SHP77 treated with DMSO at 0.1 percent for 48 hours (cell line): ENCODE data around the gene PLEKHJ1.

Experiments used
- DNase-seq: peaks from one replicate; lab custom pipeline; 2025; lab: John Stamatoyannopoulos, UW

Gene PLEKHJ1

GRCh38 chr19:2197270-2197669, 38.9 kb downstream of the PLEKHJ1 start:
- no peak for DNase-seq

GRCh38 chr19:2195914-2196313, 40.2 kb downstream of the PLEKHJ1 start:
- no peak for DNase-seq

DNA sequence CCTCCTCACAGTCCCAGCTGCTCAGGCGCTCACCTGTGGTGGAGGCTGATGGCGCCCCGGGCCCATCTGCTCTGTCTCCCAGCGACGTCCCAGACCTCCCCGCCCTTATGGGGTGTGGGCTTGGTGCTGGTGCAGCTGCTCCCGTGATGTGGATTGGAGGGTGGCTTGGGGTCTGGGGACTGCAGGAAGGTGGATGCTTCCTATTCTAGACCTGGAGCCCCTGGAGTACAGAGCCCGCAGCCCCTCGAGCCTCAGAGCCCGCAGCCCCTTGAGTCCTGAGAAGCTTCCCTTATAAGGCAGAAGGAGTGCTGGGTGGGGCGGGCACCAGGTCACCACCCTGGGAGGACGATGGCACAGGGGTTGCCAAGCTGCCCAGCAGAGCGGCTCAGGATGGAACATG, 40.8 kb downstream of the PLEKHJ1 start:
- DNase-seq, result no peak

DNA sequence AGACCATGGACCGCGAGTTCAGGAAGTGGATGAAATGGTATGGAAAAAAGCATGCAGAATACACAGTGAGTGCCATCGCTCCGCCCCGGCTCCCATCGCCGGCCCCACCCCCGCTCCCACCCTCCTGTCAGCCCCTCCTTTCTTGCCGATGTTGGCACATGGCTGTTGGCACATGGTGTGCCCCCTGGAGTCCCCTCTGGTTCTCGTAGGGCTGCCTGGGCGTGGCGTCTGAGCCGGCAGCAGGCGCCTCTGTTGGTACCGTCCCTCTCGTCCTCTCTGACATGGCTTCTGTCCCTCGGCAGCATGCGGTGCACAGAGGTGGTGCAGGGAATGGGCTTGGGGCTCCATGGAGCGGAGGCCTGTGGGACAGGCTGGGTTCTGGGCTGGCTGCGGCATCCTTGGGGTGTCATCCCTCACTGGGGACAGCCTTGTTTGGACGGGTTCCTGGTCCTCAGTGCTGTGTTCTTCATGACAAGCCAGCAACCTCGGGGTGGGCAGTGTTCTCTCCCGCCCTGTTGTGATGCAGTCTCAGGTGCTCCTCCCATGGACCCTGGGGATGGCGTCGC, 41.5 kb downstream of the PLEKHJ1 start:
- DNase-seq, result no peak

GRCh38 chr19:2193807-2194206, 42.3 kb downstream of the PLEKHJ1 start:
- no peak for DNase-seq

GRCh38 chr19:2192862-2193261, 43.3 kb downstream of the PLEKHJ1 start:
- DNase-seq, result no peak

DNA sequence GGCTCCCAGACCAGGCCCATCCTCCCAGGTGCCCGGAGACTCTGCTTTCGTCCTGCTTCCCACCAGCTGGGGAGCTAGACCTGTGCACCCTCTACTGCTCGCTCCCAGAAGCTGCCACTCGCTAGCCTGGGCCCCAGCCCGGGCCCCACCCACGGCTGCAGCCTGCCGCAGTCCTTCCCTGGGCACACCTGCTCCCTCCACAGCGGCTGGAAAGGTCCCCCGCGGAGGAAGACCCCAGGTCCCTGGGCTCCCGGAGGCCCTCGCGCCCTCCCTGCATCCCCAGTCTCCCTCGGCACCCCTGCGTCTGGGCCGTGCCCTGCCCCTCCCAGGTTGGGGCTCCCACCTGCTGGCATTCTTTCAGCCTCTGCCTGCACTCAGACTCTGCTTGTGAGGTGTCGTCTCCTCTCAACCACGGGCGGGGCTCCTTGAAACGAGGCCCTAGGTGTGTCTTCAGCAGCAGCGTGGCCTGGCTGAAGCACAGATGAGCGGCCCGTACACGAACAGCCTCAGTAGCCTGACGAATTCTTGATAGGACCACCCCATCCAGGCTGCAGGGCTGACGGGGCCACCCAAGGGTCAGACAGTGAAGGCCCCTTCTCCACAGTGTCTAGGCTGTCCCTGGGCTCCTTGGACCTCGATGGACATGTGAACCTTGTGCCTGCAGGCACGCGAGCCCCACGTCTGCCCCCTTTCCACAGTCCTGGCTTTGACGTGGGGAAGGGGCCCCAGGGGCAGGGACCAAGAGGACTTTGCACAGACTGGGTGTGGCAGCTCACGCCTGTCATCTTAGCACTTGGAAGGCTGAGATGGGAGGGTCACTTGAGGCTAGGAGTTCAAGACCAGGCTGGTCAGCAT, 44.4 kb downstream of the PLEKHJ1 start:
- no peak for DNase-seq

DNA sequence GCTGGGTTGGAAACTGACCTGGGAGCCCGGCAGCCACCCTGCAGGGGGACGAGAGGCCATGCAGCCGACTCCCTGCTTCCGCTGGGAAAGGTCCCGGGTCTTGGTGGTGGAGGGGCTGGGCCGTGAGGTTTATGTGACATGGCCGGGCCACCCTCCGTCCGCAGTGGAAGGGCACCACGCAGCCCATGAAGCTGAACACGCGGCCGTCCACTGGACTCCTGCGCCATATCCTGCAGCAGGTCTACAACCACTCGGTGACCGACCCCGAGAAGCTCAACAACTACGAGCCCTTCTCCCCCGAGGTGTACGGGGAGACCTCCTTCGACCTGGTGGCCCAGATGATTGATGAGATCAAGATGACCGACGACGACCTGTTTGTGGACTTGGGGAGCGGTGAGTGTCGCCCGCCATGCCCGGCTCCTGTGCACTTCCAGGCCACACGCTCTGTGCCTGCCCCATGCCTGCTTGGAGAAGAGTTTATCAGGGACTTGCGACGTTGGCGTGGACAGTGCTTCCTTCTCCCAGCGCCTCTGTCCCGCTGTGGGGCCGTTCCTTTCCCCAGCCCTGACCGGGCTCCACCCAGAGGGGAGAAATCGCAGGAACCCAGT, 45.2 kb downstream of the PLEKHJ1 start:
- no peak for DNase-seq

GRCh38 chr19:2189880-2190279, 46.2 kb downstream of the PLEKHJ1 start:
- no peak for DNase-seq

- no peak for DNase-seq
These were observed 47.3 kb downstream of the PLEKHJ1 start for GRCh38 chr19:2188708-2189385.

GRCh38 chr19:2187159-2187558, 49.0 kb downstream of the PLEKHJ1 start:
- no peak for DNase-seq

DNA sequence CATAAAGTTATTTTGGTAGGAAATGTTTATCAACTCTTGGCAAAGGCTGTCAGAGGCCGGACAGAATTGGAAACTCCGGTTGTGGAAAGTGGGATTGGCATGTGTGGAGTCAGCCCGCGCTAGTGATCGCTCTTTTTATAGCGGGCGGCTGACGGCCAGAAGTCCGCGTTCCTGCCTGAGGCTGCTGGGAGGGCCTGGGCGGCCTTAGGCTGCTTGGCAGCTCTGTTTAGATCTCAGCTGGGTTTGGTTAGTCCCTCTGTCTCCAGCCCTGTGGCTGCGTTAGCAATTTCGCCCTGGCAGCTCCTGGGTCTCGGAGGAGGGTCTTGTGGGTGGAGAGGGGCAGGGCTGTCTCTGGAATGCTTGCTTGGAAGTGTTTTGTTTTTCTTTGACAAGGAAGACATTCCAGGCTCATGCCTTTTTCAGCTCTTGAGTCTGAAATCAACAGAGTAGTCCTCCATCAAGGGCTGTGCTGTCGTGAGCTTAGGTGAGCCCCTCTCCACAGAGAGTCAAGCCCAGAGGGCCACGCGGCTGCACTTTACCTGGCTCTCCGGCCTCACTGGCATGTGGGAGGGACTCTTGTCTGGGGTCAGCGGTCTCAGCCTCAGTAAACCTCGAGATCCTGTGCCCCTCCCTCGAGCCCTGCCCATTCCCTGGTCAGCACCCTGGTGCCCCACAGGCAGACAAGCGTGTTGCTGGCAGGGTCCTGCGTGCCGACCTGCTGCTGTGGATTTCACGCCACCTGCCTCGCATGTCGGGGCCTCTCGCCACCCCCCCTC, 49.9 kb downstream of the PLEKHJ1 start:
- DNase-seq, result no peak

- no peak for DNase-seq
These were observed 50.4 kb downstream of the PLEKHJ1 start for GRCh38 chr19:2185734-2186070.

- DNase-seq, result no peak
These were observed 51.6 kb downstream of the PLEKHJ1 start for GRCh38 chr19:2184422-2184975.
